Measurements from ENCODE around the gene RAP1GAP2.

The RAP1GAP2 gene

DNA sequence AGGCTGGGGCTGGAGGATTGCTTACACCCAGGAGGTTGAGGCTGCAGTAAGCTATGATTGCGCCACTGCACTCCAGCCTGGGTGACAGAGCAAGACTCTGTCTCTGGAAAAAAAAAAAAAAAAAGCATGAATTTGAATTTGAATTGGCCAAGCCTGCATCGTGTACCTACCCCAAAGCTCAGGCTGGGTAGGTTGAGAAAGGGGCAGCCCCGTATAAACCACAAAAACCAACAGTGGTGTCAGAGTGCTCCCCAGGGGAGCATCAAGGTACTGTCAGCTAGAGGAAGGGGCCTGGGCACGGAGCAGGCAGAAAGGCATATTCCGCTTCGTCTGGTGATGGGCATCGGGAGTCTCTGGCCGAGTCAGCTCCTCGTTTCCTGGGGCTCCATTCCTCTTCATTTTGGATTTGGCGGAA lies 40.9 kb downstream of the RAP1GAP2 start:
- H3K4me3 ChIP-seq (ENCODE audit: low read depth, low read length), result no peak overlapping the region
- POLR2A ChIA-PET, result interaction anchor here (0.8 kb wide), 1 partner anchor 138 kb away, joined by 4 read pairs; no protein-coding TSS in a partner anchor
- H3K27ac ChIP-seq (ENCODE audit: extremely low read depth, low read depth, low read length), result no peak overlapping the region
- no peaks in the 10 kb centered on the region for H3K4me1 ChIP-seq (ENCODE audit: control insufficient read depth, insufficient read depth, low read length)
- no peaks in the 10 kb centered on the region for H3K9me3 ChIP-seq (ENCODE audit: control insufficient read depth, insufficient read depth, low read depth, low read length)
- CTCF ChIA-PET, result interaction anchor here (2.6 to 3.2 kb wide), 2 partner anchors 10 to 11 kb away, joined by 15 to 21 read pairs; no protein-coding TSS in a partner anchor
- no peaks in the 10 kb centered on the region for H3K36me3 ChIP-seq (ENCODE audit: control insufficient read depth in 2 of 2, insufficient read depth in 1 of 2, low read length in 2 of 2)
- TF ChIP-seq GFI1B (tag by site-specific recombination; IDR thresholded peaks at IDR 0.05), result no peak
- no peak for TF ChIP-seq ZNF214 (tag by site-specific recombination; IDR thresholded peaks at IDR 0.05; ENCODE audit: borderline replicate concordance)
- no peak for TF ChIP-seq ZNF311 (tag by site-specific recombination; IDR thresholded peaks at IDR 0.05; ENCODE audit: borderline replicate concordance)
- no peak for TF ChIP-seq PRDM1 (tag by site-specific recombination; IDR thresholded peaks at IDR 0.05)
- no peak for TF ChIP-seq ZNF843 (tag by site-specific recombination; IDR thresholded peaks at IDR 0.05)
- no peak for TF ChIP-seq ZNF155 (tag by site-specific recombination; IDR thresholded peaks at IDR 0.05)
- TF ChIP-seq MEIS1 (CRISPR knock-in tag; IDR thresholded peaks at IDR 0.05; ENCODE audit: borderline replicate concordance), result no peak
- TF ChIP-seq KLF10 (tag by site-specific recombination; IDR thresholded peaks at IDR 0.05), result no peak
- no peak for TF ChIP-seq ZNF266 (tag by site-specific recombination; IDR thresholded peaks at IDR 0.05; ENCODE audit: low read depth)
- no peak for TF ChIP-seq SALL2 (tag by site-specific recombination; IDR thresholded peaks at IDR 0.05; ENCODE audit: borderline replicate concordance)
- no peak for TF ChIP-seq ZNF24 (tag by site-specific recombination; IDR thresholded peaks at IDR 0.05)
- TF ChIP-seq BCL11B (tag by site-specific recombination; IDR thresholded peaks at IDR 0.05; ENCODE audit: low read depth), result no peak
- TF ChIP-seq ZNF776 (tag by site-specific recombination; IDR thresholded peaks at IDR 0.05; ENCODE audit: borderline replicate concordance), result no peak
- TF ChIP-seq, protein P1, sequence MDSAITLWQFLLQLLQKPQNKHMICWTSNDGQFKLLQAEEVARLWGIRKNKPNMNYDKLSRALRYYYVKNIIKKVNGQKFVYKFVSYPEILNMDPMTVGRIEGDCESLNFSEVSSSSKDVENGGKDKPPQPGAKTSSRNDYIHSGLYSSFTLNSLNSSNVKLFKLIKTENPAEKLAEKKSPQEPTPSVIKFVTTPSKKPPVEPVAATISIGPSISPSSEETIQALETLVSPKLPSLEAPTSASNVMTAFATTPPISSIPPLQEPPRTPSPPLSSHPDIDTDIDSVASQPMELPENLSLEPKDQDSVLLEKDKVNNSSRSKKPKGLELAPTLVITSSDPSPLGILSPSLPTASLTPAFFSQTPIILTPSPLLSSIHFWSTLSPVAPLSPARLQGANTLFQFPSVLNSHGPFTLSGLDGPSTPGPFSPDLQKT (IDR thresholded peaks at IDR 0.05; ENCODE audit: borderline replicate concordance, low read depth, low read length), result no peak
- no peak for TF ChIP-seq ZNF548 (tag by site-specific recombination; IDR thresholded peaks at IDR 0.05)
- no peak for TF ChIP-seq HOXC10 (CRISPR knock-in tag; IDR thresholded peaks at IDR 0.05)
- TF ChIP-seq OVOL3 (tag by site-specific recombination; IDR thresholded peaks at IDR 0.05), result no peak
- TF ChIP-seq ZNF37A (tag by site-specific recombination; IDR thresholded peaks at IDR 0.05), result no peak
- no peak for TF ChIP-seq ZNF121 (tag by site-specific recombination; IDR thresholded peaks at IDR 0.05)

DNA sequence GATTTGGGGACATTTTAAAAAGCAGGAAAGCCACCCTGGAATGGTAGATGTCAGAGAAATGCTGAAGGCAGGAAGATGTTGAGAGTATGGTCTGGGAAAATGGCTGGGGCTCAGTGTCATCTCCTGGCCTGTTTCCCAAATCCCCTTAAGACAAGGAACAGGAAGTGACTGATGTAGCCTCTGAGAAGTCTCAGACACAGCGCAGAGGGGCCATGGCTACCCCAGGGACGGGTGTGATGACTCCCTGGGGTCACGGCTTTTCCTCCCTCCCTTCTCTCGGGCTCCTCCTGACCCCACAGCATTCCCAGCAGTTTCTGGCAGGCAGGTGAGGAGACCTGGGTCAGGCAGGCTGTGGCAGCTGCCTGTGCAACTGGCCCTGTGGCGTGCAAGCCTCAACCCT lies 45.4 kb downstream of the RAP1GAP2 start:
- ChIA-PET POLR2A (no interaction called here), CTCF (interaction anchor here (0.6 kb wide), 1 partner anchor 419 kb away, joined by 3 read pairs; no protein-coding TSS in a partner anchor)
- Histone ChIP-seq H3K9me3 (ENCODE audit: control insufficient read depth, insufficient read depth, low read depth, low read length) (no peaks in the 10 kb centered on the region), H3K4me3 (ENCODE audit: low read depth, low read length) (no peak overlapping the region), H3K27ac (ENCODE audit: extremely low read depth, low read depth, low read length) (no peak overlapping the region), H3K4me1 (ENCODE audit: control insufficient read depth, insufficient read depth, low read length) (no peaks in the 10 kb centered on the region), H3K36me3 (ENCODE audit: control insufficient read depth in 2 of 2, insufficient read depth in 1 of 2, low read length in 2 of 2) (no peaks in the 10 kb centered on the region)
- TF ChIP-seq ZNF626 (tag by site-specific recombination; IDR thresholded peaks at IDR 0.05), result no peak
- TF ChIP-seq, protein P2, sequence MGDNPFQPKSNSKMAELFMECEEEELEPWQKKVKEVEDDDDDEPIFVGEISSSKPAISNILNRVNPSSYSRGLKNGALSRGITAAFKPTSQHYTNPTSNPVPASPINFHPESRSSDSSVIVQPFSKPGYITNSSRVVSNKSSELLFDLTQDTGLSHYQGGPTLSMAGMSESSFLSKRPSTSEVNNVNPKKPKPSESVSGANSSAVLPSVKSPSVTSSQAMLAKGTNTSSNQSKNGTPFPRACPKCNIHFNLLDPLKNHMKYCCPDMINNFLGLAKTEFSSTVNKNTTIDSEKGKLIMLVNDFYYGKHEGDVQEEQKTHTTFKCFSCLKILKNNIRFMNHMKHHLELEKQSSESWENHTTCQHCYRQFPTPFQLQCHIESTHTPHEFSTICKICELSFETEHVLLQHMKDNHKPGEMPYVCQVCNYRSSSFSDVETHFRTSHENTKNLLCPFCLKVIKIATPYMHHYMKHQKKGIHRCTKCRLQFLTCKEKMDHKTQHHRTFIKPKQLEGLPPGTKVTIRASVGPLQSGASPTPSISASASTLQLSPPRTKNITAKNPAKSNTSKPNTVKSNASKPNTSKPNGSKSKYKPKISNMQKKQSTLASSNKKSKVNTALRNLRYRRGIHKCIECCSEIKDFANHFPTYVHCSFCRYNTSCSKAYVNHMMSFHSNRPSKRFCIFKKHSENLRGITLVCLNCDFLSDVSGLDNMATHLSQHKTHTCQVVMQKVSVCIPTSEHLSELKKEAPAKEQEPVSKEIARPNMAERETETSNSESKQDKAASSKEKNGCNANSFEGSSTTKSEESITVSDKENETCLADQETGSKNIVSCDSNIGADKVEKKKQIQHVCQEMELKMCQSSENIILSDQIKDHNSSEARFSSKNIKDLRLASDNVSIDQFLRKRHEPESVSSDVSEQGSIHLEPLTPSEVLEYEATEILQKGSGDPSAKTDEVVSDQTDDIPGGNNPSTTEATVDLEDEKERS (tag by site-specific recombination; IDR thresholded peaks at IDR 0.05), result no peak
- no peak for TF ChIP-seq ZNF121 (tag by site-specific recombination; IDR thresholded peaks at IDR 0.05)
- no peak for TF ChIP-seq KLF9 (tag by site-specific recombination; IDR thresholded peaks at IDR 0.05; ENCODE audit: low read depth)
- TF ChIP-seq, protein P3, sequence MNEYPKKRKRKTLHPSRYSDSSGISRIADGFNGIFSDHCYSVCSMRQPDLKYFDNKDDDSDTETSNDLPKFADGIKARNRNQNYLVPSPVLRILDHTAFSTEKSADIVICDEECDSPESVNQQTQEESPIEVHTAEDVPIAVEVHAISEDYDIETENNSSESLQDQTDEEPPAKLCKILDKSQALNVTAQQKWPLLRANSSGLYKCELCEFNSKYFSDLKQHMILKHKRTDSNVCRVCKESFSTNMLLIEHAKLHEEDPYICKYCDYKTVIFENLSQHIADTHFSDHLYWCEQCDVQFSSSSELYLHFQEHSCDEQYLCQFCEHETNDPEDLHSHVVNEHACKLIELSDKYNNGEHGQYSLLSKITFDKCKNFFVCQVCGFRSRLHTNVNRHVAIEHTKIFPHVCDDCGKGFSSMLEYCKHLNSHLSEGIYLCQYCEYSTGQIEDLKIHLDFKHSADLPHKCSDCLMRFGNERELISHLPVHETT (tag by site-specific recombination; IDR thresholded peaks at IDR 0.05), result no peak
- TF ChIP-seq MEIS1 (CRISPR knock-in tag; IDR thresholded peaks at IDR 0.05; ENCODE audit: borderline replicate concordance), result no peak
- TF ChIP-seq, protein P4, sequence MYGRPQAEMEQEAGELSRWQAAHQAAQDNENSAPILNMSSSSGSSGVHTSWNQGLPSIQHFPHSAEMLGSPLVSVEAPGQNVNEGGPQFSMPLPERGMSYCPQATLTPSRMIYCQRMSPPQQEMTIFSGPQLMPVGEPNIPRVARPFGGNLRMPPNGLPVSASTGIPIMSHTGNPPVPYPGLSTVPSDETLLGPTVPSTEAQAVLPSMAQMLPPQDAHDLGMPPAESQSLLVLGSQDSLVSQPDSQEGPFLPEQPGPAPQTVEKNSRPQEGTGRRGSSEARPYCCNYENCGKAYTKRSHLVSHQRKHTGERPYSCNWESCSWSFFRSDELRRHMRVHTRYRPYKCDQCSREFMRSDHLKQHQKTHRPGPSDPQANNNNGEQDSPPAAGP (tag by site-specific recombination; IDR thresholded peaks at IDR 0.05), result no peak
- TF ChIP-seq ZNF530 (tag by site-specific recombination; IDR thresholded peaks at IDR 0.05; ENCODE audit: low read depth), result no peak
- no peak for TF ChIP-seq ZNF521 (tag by site-specific recombination; IDR thresholded peaks at IDR 0.05)
- TF ChIP-seq, protein P5, sequence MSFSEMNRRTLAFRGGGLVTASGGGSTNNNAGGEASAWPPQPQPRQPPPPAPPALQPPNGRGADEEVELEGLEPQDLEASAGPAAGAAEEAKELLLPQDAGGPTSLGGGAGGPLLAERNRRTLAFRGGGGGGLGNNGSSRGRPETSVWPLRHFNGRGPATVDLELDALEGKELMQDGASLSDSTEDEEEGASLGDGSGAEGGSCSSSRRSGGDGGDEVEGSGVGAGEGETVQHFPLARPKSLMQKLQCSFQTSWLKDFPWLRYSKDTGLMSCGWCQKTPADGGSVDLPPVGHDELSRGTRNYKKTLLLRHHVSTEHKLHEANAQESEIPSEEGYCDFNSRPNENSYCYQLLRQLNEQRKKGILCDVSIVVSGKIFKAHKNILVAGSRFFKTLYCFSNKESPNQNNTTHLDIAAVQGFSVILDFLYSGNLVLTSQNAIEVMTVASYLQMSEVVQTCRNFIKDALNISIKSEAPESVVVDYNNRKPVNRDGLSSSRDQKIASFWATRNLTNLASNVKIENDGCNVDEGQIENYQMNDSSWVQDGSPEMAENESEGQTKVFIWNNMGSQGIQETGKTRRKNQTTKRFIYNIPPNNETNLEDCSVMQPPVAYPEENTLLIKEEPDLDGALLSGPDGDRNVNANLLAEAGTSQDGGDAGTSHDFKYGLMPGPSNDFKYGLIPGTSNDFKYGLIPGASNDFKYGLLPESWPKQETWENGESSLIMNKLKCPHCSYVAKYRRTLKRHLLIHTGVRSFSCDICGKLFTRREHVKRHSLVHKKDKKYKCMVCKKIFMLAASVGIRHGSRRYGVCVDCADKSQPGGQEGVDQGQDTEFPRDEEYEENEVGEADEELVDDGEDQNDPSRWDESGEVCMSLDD (tag by site-specific recombination; IDR thresholded peaks at IDR 0.05), result no peak
- no peak for TF ChIP-seq ZNF184 (tag by site-specific recombination; IDR thresholded peaks at IDR 0.05)
